ENCODE data around the gene FZD4. TPM values are rescaled to one million over a fixed set of nuclear protein-coding genes. Genes with fewer than 3 reads are reported as not detected.

Gene FZD4
- total and polyA plus RNA-seq, 2 experiments from 2014 or later: 18.8 to 46.4 TPM

GRCh38 chr11:86901599-86901998 is 53.6 kb downstream of the FZD4 start:
- Histone ChIP-seq H3K27ac (no peak overlapping the region), H3K36me3 (no peaks in the 10 kb centered on the region), H3K9me3 (ENCODE audit: low read depth) (no peaks in the 10 kb centered on the region), H3K4me3 (no peak overlapping the region), H3K27me3 (no peaks in the 10 kb centered on the region), H3K4me1 (ENCODE audit: low read depth) (no peaks in the 10 kb centered on the region)
- no peak for DNase-seq (ENCODE audit: low read depth in 1 of 2, low spot score in 1 of 2)
- no peak for TF ChIP-seq CTCF (IDR thresholded peaks at IDR 0.05; ENCODE audit: low read depth, low read length)

GRCh38 chr11:86900162-86900561 is 55.0 kb downstream of the FZD4 start:
- no peak for DNase-seq (ENCODE audit: low read depth in 1 of 2, low spot score in 1 of 2)

GRCh38 chr11:86898689-86899088 is 56.5 kb downstream of the FZD4 start:
- no peak for DNase-seq (ENCODE audit: low read depth in 1 of 2, low spot score in 1 of 2)
- H3K27me3 ChIP-seq: no peaks in the 10 kb centered on the region
- no peaks in the 10 kb centered on the region for H3K4me1 ChIP-seq (ENCODE audit: low read depth)
- H3K9me3 ChIP-seq (ENCODE audit: low read depth): no peaks in the 10 kb centered on the region
- no peaks in the 10 kb centered on the region for H3K36me3 ChIP-seq
- TF ChIP-seq CTCF (IDR thresholded peaks at IDR 0.05; ENCODE audit: low read depth, low read length): no peak
- no peak overlapping the region for H3K4me3 ChIP-seq
- no peak overlapping the region for H3K27ac ChIP-seq

More at GRCh38 chr11:86900162-86900561, 55.0 kb downstream of the FZD4 start:
- Histone ChIP-seq H3K9me3 (ENCODE audit: low read depth) (no peaks in the 10 kb centered on the region), H3K4me3 (no peak overlapping the region), H3K36me3 (no peaks in the 10 kb centered on the region), H3K27ac (no peak overlapping the region), H3K27me3 (no peaks in the 10 kb centered on the region), H3K4me1 (ENCODE audit: low read depth) (no peaks in the 10 kb centered on the region)
- no peak for TF ChIP-seq CTCF (IDR thresholded peaks at IDR 0.05; ENCODE audit: low read depth, low read length)

- Histone ChIP-seq H3K9me3 (ENCODE audit: low read depth) (no peaks in the 10 kb centered on the region), H3K4me3 (no peak overlapping the region), H3K27me3 (no peaks in the 10 kb centered on the region), H3K36me3 (no peaks in the 10 kb centered on the region), H3K27ac (no peak overlapping the region), H3K4me1 (ENCODE audit: low read depth) (no peaks in the 10 kb centered on the region)
- peak in 1 of 2 donors; percentile 66 for DNase-seq (ENCODE audit: low read depth in 1 of 2, low spot score in 1 of 2)
- no peak for TF ChIP-seq CTCF (IDR thresholded peaks at IDR 0.05; ENCODE audit: low read depth, low read length)
These were observed 58.8 kb downstream of the FZD4 start for GRCh38 chr11:86896441-86896841.

Other genes with a start within 250 kb of the FZD4 start
- gene PRSS23, start 154.9 kb downstream of the FZD4 start, total RNA-seq: 39.6 and 48.4 TPM in 2 replicates
- gene PRSS23, start 154.9 kb downstream of the FZD4 start, polyA plus RNA-seq: 96.8 and 107 TPM in 2 replicates
- gene TMEM135, start 82.5 kb upstream of the FZD4 start, total RNA-seq: 24.7 and 28.8 TPM in 2 replicates
- gene TMEM135, start 82.5 kb upstream of the FZD4 start, polyA plus RNA-seq: 25.2 and 54.3 TPM in 2 replicates

Measured in cardiac muscle cell (in vitro differentiated cells and primary cell).